SJCRH30 (cell line): ENCODE results near the gene UNC13B. TPM values are rescaled to one million over a fixed set of nuclear protein-coding genes. Genes with fewer than 3 reads are reported as not detected.
"Not testable (repeated sequence)": the region's sequence is repeated elsewhere in the genome, so short reads cannot be mapped to it uniquely, and the experiment has no call there.

Experiments
- DNase-seq, 2 experiments: peaks; one replicate each; pipeline ENCODE4 v3.0.0-alpha.2; 2015 to 2020
- H3K27ac ChIP-seq: fragments of 250-450 bp; sonication (Bioruptor Pico); 2 replicates; pipeline ENCODE4 v1.5.1; 2020; ENCODE audit warnings: mild to moderate bottlenecking, moderate library complexity
- H3K27me3 ChIP-seq: fragments of 250-450 bp; sonication (Bioruptor Pico); 2 replicates; pipeline ENCODE4 v1.5.1; 2020; ENCODE audit warnings: mild to moderate bottlenecking, moderate library complexity
- H3K36me3 ChIP-seq: fragments of 250-450 bp; sonication (Bioruptor Pico); 2 replicates; pipeline ENCODE4 v1.5.1; 2020; ENCODE audit warnings: mild to moderate bottlenecking, moderate library complexity
- H3K4me1 ChIP-seq: fragments of 250-450 bp; sonication (Bioruptor Pico); 2 replicates; pipeline ENCODE4 v1.5.1; 2020; ENCODE audit warnings: mild to moderate bottlenecking, moderate library complexity
- H3K4me3 ChIP-seq: fragments of 250-450 bp; sonication (Bioruptor Pico); 2 replicates; pipeline ENCODE4 v1.5.1; 2020; ENCODE audit warnings: mild to moderate bottlenecking, moderate library complexity
- H3K9me3 ChIP-seq: fragments of 250-450 bp; sonication (Bioruptor Pico); replicated peaks from 2 replicates; pipeline ENCODE4 v1.5.1; 2020; ENCODE audit warnings: mild to moderate bottlenecking, moderate library complexity
- total RNA-seq: library from RNA; depleted of rRNA; stranded (reverse); fragments of >200 nt; shearing (Covaris generic); gene quantifications from 2 replicates; pipeline ENCODE4 v1.2.3, GENCODE V29; 2014

UNC13B gene
- total RNA-seq, 1 experiment from 2014 or later, result 2.0 TPM

DNA sequence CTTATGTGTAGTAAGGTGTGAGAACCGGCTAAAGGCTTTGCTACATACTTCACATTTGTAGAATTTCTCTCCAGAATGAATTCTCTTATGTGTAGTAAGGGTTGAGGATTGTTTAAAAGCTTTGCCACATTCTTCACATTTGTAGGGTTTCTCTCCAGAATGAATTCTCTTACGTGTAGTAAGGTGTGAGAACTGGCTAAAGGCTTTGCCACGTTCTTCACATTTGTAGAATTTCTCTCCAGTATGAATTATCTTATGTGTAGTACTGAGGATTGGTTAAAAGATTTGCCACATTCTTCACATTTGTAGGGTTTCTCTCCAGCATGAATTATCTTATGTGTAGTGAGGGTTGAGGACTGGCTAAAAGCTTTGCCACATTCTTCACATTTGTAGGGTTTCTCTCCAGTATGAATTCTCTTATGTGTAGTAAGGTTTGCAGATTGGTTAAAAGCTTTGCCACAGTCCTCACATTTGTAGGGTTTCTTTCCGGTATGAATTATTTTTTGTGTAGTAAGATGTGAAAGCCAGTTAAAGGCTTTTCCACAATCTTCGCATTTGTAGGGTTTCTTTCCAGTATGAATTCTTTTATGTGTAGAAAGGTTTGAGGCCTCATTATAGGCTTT lies 13.8 kb upstream of the UNC13B start:
- not testable (repeated sequence) for H3K36me3 ChIP-seq, H3K4me3 ChIP-seq, H3K27ac ChIP-seq, H3K9me3 ChIP-seq, H3K27me3 ChIP-seq, H3K4me1 ChIP-seq, DNase-seq

DNA sequence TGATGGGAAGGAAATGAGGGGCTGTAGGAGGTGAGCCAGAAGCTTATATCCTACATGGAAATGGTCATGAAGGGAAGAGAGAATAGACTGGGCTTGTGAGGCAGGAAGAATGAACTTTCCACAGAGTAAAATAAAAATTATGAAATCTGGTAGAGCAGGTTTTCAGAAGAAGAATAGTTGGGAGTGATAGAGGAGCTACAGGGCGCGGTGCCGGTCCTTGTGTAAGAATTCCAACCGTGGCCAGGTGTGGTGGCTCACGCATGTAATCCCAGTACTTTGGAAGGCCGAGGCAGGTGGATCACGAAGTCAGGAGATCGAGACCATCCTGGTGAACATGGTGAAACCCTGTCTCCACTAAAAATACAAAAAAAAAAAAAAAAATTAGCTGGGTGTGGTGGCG lies 8.9 kb upstream of the UNC13B start:
- no peak for DNase-seq
- H3K4me1 ChIP-seq, result no peaks in the 10 kb centered on the region
- H3K27me3 ChIP-seq, result no peaks in the 10 kb centered on the region
- H3K36me3 ChIP-seq, result no peaks in the 10 kb centered on the region
- peaks cover 3% of the 10 kb centered on the region; the same call in 1 of the 2 replicates for H3K9me3 ChIP-seq
- H3K27ac ChIP-seq, result no peak overlapping the region
- no peak overlapping the region for H3K4me3 ChIP-seq

GRCh38 chr9:35156781-35157180 lies 5.0 kb upstream of the UNC13B start:
- Histone ChIP-seq H3K9me3 (no peaks in the 10 kb centered on the region), H3K27ac (no peak overlapping the region), H3K36me3 (no peaks in the 10 kb centered on the region), H3K4me3 (no peak overlapping the region), H3K27me3 (no peaks in the 10 kb centered on the region), H3K4me1 (peaks cover 4% of the 10 kb centered on the region; the same call in 1 of the 2 replicates)
- DNase-seq, result no peak

- not testable (repeated sequence) for DNase-seq, H3K36me3 ChIP-seq, H3K4me3 ChIP-seq, H3K4me1 ChIP-seq, H3K27me3 ChIP-seq, H3K27ac ChIP-seq, H3K9me3 ChIP-seq
Measured at GRCh38 chr9:35157836-35158235, 4.0 kb upstream of the UNC13B start.

GRCh38 chr9:35158501-35159280 lies 3.1 kb upstream of the UNC13B start:
- no peak overlapping the region for H3K4me3 ChIP-seq
- H3K27ac ChIP-seq, result no peak overlapping the region
- no peaks in the 10 kb centered on the region for H3K27me3 ChIP-seq
- peaks cover 4% of the 10 kb centered on the region; the same call in 1 of the 2 replicates for H3K4me1 ChIP-seq
- DNase-seq, result no peak
- H3K36me3 ChIP-seq, result no peaks in the 10 kb centered on the region
- H3K9me3 ChIP-seq, result no peaks in the 10 kb centered on the region

GRCh38 chr9:35162605-35163315 lies 951 bp downstream of the UNC13B start:
- Histone ChIP-seq H3K9me3 (no peaks in the 10 kb centered on the region), H3K4me1 (peaks cover 4% of the 10 kb centered on the region; the same call in 1 of the 2 replicates), H3K27me3 (no peaks in the 10 kb centered on the region), H3K36me3 (no peaks in the 10 kb centered on the region), H3K27ac (no peak overlapping the region), H3K4me3 (peak overlapping the region; percentile 69)
- DNase-seq, result no peak

DNA sequence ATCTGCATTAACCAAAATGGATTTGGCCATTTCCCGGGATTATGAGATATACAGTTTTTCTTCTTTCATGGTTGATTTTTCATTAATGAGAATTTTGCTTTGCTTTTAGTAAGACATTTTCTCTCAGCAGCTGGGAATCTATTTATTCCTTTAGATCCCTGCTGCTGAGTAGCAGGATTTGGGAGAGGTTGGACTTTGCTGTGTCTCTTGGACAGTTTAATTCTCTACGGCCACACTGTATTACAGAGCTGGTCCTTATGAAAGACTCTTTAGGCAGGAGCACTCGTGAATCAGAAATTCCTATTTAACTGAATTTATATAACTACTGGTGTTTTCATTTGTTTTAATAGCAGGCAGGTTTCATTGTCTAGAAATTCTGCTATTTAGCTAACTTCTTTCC lies 1.6 kb downstream of the UNC13B start:
- H3K9me3 ChIP-seq, result no peaks in the 10 kb centered on the region
- no peak overlapping the region for H3K4me3 ChIP-seq
- no peaks in the 10 kb centered on the region for H3K27me3 ChIP-seq
- no peak for DNase-seq
- H3K4me1 ChIP-seq, result peaks cover 4% of the 10 kb centered on the region; the same call in 1 of the 2 replicates
- no peak overlapping the region for H3K27ac ChIP-seq
- no peaks in the 10 kb centered on the region for H3K36me3 ChIP-seq

- no peak overlapping the region for H3K27ac ChIP-seq
- H3K4me1 ChIP-seq, result peaks cover 4% of the 10 kb centered on the region; the same call in 1 of the 2 replicates
- H3K4me3 ChIP-seq, result no peak overlapping the region
- H3K27me3 ChIP-seq, result no peaks in the 10 kb centered on the region
- H3K36me3 ChIP-seq, result no peaks in the 10 kb centered on the region
- DNase-seq, result no peak
- no peaks in the 10 kb centered on the region for H3K9me3 ChIP-seq
Measured at GRCh38 chr9:35164711-35165110, 2.9 kb downstream of the UNC13B start.

GRCh38 chr9:35167429-35167828 lies 5.6 kb downstream of the UNC13B start:
- not testable (repeated sequence) for H3K4me1 ChIP-seq, H3K4me3 ChIP-seq, H3K9me3 ChIP-seq, DNase-seq, H3K27me3 ChIP-seq, H3K27ac ChIP-seq, H3K36me3 ChIP-seq

DNA sequence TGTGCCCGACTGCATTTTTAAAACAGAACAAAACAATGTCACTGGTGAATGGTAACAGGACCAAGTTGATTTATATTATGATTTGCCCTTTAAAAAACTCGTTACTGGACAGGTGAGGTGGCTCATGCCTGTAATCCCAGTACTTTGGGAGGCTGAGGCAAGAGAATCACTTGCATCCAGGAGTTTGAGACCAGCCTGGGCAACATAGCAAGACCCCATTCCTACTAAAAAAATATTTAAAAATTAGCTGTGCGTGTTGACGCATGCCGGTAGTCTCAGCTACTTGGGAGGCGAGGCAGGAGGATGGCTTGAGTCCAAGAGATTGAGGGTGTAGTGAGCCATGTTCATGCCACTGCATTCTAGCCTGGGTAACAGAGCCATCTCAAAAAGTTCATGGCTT lies 7.2 kb downstream of the UNC13B start:
- H3K27ac ChIP-seq, result no peak overlapping the region
- no peaks in the 10 kb centered on the region for H3K27me3 ChIP-seq
- no peak overlapping the region for H3K4me3 ChIP-seq
- H3K9me3 ChIP-seq, result no peaks in the 10 kb centered on the region
- H3K4me1 ChIP-seq, result no peaks in the 10 kb centered on the region
- no peaks in the 10 kb centered on the region for H3K36me3 ChIP-seq
- no peak for DNase-seq

DNA sequence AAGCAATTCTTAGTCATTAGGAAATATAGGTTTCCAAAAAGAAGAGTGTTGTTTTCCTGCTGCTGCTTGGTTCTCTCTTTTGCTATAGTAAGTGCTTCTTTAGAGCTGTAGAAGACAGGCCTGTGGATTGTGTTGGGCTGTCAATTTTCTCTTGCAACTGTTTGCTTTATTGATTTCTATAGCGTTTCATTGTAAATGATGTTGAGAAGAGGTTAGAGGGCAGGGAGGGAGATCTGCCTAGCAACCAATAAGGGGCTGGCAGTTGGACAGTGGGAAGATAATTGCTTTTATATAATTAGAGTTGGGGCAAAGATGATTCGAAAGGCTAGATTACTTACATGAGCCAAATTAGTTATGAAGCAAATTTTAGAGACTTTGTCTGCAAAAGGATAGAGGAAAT lies 11.1 kb downstream of the UNC13B start:
- no peaks in the 10 kb centered on the region for H3K36me3 ChIP-seq
- no peaks in the 10 kb centered on the region for H3K9me3 ChIP-seq
- H3K27ac ChIP-seq, result no peak overlapping the region
- no peak for DNase-seq
- no peaks in the 10 kb centered on the region for H3K4me1 ChIP-seq
- no peaks in the 10 kb centered on the region for H3K27me3 ChIP-seq
- H3K4me3 ChIP-seq, result no peak overlapping the region

GRCh38 chr9:35177520-35177919 lies 15.7 kb downstream of the UNC13B start:
- H3K4me3 ChIP-seq, result no peak overlapping the region
- no peak for DNase-seq
- no peak overlapping the region for H3K27ac ChIP-seq
- no peaks in the 10 kb centered on the region for H3K9me3 ChIP-seq
- no peaks in the 10 kb centered on the region for H3K27me3 ChIP-seq
- no peaks in the 10 kb centered on the region for H3K4me1 ChIP-seq
- H3K36me3 ChIP-seq, result no peaks in the 10 kb centered on the region

- H3K4me3 ChIP-seq, result no peak overlapping the region
- H3K36me3 ChIP-seq, result no peaks in the 10 kb centered on the region
- H3K27me3 ChIP-seq, result no peaks in the 10 kb centered on the region
- no peak for DNase-seq
- no peaks in the 10 kb centered on the region for H3K9me3 ChIP-seq
- H3K4me1 ChIP-seq, result no peaks in the 10 kb centered on the region
- H3K27ac ChIP-seq, result no peak overlapping the region
Measured at GRCh38 chr9:35179347-35180280, 17.8 kb downstream of the UNC13B start.

DNA sequence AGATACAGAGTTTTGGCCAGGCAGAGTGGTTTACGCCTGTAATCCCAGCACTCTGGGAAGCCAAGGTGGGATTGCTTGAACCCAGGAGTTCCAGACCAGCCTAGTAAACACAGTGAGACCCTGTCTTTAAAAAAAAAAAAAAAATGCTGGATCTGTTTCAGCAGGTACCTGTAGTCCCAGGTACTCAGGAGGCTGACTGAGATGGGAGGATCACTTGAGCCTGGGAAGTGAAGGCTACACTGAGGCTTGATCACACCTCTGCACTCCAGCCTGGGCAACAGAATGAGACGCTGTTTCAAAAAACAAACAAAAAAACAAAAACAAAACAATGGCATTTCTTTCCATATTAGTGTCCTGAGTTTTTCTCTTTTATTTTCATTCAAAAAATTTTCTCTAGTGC lies 19.0 kb downstream of the UNC13B start:
- Histone ChIP-seq H3K27me3 (no peaks in the 10 kb centered on the region), H3K27ac (no peak overlapping the region), H3K4me1 (no peaks in the 10 kb centered on the region), H3K4me3 (no peak overlapping the region), H3K9me3 (no peaks in the 10 kb centered on the region), H3K36me3 (no peaks in the 10 kb centered on the region)
- no peak for DNase-seq
